HEK293T (cell line): ENCODE data around the gene MRPS23.
A peak's percentile ranks its signal among the peaks of the same experiment; 100 is the strongest.

Experiments
- CTCF ChIA-PET: fragments of 350-600 bp; formaldehyde crosslinking; extraction: SDS; loops from one replicate; lab custom pipeline; 2021; ENCODE audit warnings: antibody characterized with exemption, inconsistent platforms; lab: Yijun Ruan, JAX
- POLR2A ChIA-PET: fragments of 350-600 bp; formaldehyde crosslinking; extraction: SDS; loops from one replicate; lab custom pipeline; 2020; ENCODE audit warnings: antibody characterized with exemption, inconsistent platforms; lab: Yijun Ruan, JAX
- DNase-seq: peaks from one replicate; pipeline ENCODE4 v3.0.0; 2012; ENCODE audit warnings: mixed read lengths; ENCODE audit errors: extremely low spot score
- ARNT ChIP-seq: fragments of 450-650 bp; IDR thresholded peaks from 2 replicates; pipeline ENCODE4 v1.6.1; 2017; ENCODE audit warnings: mild to moderate bottlenecking
- BHLHE40 ChIP-seq: fragments of 450-650 bp; IDR thresholded peaks from 2 replicates; pipeline ENCODE4 v1.6.1; 2016; ENCODE audit warnings: mild to moderate bottlenecking, moderate library complexity, borderline replicate concordance
- CTBP1 ChIP-seq: fragments of 450-650 bp; IDR thresholded peaks from 2 replicates; pipeline ENCODE4 v1.6.1; 2016; ENCODE audit warnings: borderline replicate concordance
- ELF4 ChIP-seq: fragments of 450-650 bp; IDR thresholded peaks from 2 replicates; pipeline ENCODE4 v1.6.1; 2017; ENCODE audit warnings: antibody characterized with exemption
- FOXA1 ChIP-seq: fragments of 450-650 bp; IDR thresholded peaks from 2 replicates; pipeline ENCODE4 v1.6.1; 2016; ENCODE audit warnings: mild to moderate bottlenecking
- FOXK2 ChIP-seq: fragments of 450-650 bp; IDR thresholded peaks from 2 replicates; pipeline ENCODE4 v1.6.1; 2016; ENCODE audit warnings: mild to moderate bottlenecking
- FOXM1 ChIP-seq: fragments of 450-650 bp; IDR thresholded peaks from 2 replicates; pipeline ENCODE4 v1.6.1; 2017; ENCODE audit warnings: mild to moderate bottlenecking, borderline replicate concordance
- HDGF ChIP-seq: fragments of 450-650 bp; IDR thresholded peaks from 2 replicates; pipeline ENCODE4 v1.6.1; 2017; ENCODE audit warnings: antibody characterized with exemption, borderline replicate concordance
- L3MBTL2 ChIP-seq: fragments of 450-650 bp; conservative IDR thresholded peaks from 2 replicates; pipeline ENCODE4 v1.6.1; 2016; ENCODE audit warnings: mild to moderate bottlenecking
- LEF1 ChIP-seq: fragments of 450-650 bp; IDR thresholded peaks from 2 replicates; pipeline ENCODE4 v1.6.1; 2017; ENCODE audit warnings: mild to moderate bottlenecking, borderline replicate concordance
- NFRKB ChIP-seq: fragments of 450-650 bp; IDR thresholded peaks from 2 replicates; pipeline ENCODE4 v1.6.1; 2016; ENCODE audit warnings: mild to moderate bottlenecking, moderate library complexity
- PKNOX1 ChIP-seq: fragments of 450-650 bp; IDR thresholded peaks from 2 replicates; pipeline ENCODE4 v1.6.1; 2016
- SP1 ChIP-seq: fragments of 450-650 bp; IDR thresholded peaks from 2 replicates; pipeline ENCODE4 v1.6.1; 2017
- SUZ12 ChIP-seq: fragments of 450-650 bp; IDR thresholded peaks from 2 replicates; pipeline ENCODE4 v1.6.1; 2016; ENCODE audit warnings: mild to moderate bottlenecking
- TARDBP ChIP-seq: fragments of 450-650 bp; IDR thresholded peaks from 2 replicates; pipeline ENCODE4 v1.6.1; 2016
- ZNF384 ChIP-seq: fragments of 450-650 bp; IDR thresholded peaks from 2 replicates; pipeline ENCODE4 v1.6.1; 2016

The MRPS23 gene

GRCh38 chr17:57818066-57818465 lies 31.8 kb downstream of the MRPS23 start:
- no peak for DNase-seq
- TF ChIP-seq ELF4 = no peak
- TF ChIP-seq TARDBP = no peak
- TF ChIP-seq HDGF = no peak
- TF ChIP-seq FOXM1 = no peak
- TF ChIP-seq BHLHE40 = no peak
- TF ChIP-seq ZNF384 = no peak
- no peak for TF ChIP-seq NFRKB
- no peak for TF ChIP-seq SP1
- no peak for TF ChIP-seq LEF1
- TF ChIP-seq FOXK2 = no peak
- no peak for TF ChIP-seq PKNOX1
- no peak for TF ChIP-seq FOXA1
- no peak for TF ChIP-seq SUZ12
- ChIA-PET CTCF (interaction anchor here (0.8 kb wide), 1 partner anchor 15 kb away, joined by 3 read pairs; no protein-coding TSS in a partner anchor), POLR2A (interaction anchor here (0.6 kb wide), 1 partner anchor 135 kb away, joined by 3 read pairs; no protein-coding TSS in a partner anchor)

- no peak for DNase-seq
- ChIA-PET CTCF (interaction anchor here (0.8 to 2.1 kb wide), 2 partner anchors 16 to 34 kb away, joined by 3 to 5 read pairs; no protein-coding TSS in a partner anchor), POLR2A (interaction anchor here (0.6 kb wide), 1 partner anchor 135 kb away, joined by 3 read pairs; no protein-coding TSS in a partner anchor)
- TF ChIP-seq HDGF = no peak
- TF ChIP-seq TARDBP = no peak
- no peak for TF ChIP-seq ZNF384
- no peak for TF ChIP-seq SP1
- no peak for TF ChIP-seq LEF1
- TF ChIP-seq SUZ12 = no peak
- TF ChIP-seq ELF4 = no peak
- no peak for TF ChIP-seq CTBP1
- no peak for TF ChIP-seq ARNT
- no peak for TF ChIP-seq FOXK2
- no peak for TF ChIP-seq FOXM1
- TF ChIP-seq L3MBTL2 = no peak
- TF ChIP-seq BHLHE40 = no peak
- TF ChIP-seq PKNOX1 = no peak
Measured at GRCh38 chr17:57817299-57817698, 32.5 kb downstream of the MRPS23 start.

- ChIA-PET CTCF (interaction anchor here (0.6 to 1.3 kb wide), 3 partner anchors 9 to 31 kb away, joined by 3 to 5 read pairs (median 4); no protein-coding TSS in a partner anchor), POLR2A (no interaction called here)
- no peak for DNase-seq
- TF ChIP-seq NFRKB (no peak), FOXM1 (no peak), FOXA1 (no peak), CTBP1 (no peak), SUZ12 (no peak)
Measured at GRCh38 chr17:57814421-57814820, 35.4 kb downstream of the MRPS23 start.

GRCh38 chr17:57811638-57812280 lies 38.1 kb downstream of the MRPS23 start:
- no peak for TF ChIP-seq ARNT
- no peak for TF ChIP-seq SP1
- peak; percentile 47 for TF ChIP-seq PKNOX1
- TF ChIP-seq NFRKB = no peak
- TF ChIP-seq ZNF384 = no peak
- no peak for TF ChIP-seq FOXK2
- no peak for TF ChIP-seq ELF4
- TF ChIP-seq BHLHE40 = no peak
- peak; percentile 52 for DNase-seq
- POLR2A ChIA-PET = interaction anchor here (0.9 to 1.8 kb wide), 4 partner anchors 8 to 196 kb away, joined by 3 to 5 read pairs (median 4); partner anchors contain the start of gene SRSF1
- CTCF ChIA-PET = interaction anchor here (0.6 to 2.5 kb wide), 3 partner anchors 22 to 92 kb away, joined by 3 to 15 read pairs (median 8); no protein-coding TSS in a partner anchor

- DNase-seq = peak; percentile 37
- TF ChIP-seq TARDBP = no peak
- peak; percentile 79 for TF ChIP-seq L3MBTL2
- CTCF ChIA-PET = interaction anchor here (0.6 to 2.5 kb wide), 6 partner anchors 19 to 94 kb away, joined by 3 to 15 read pairs (median 3); no protein-coding TSS in a partner anchor
- POLR2A ChIA-PET = interaction anchor here (1.0 to 1.8 kb wide), 4 partner anchors 12 to 197 kb away, joined by 4 to 5 read pairs (median 4); partner anchors contain the start of gene SRSF1
Measured at GRCh38 chr17:57810721-57811637, 38.9 kb downstream of the MRPS23 start.
